Astrocyte (in vitro differentiated cells and primary cell): ENCODE data around the gene DYNLL1. TPM values are rescaled to one million over a fixed set of nuclear protein-coding genes. Genes with fewer than 3 reads are reported as not detected.

Experiments used
- DNase-seq: peaks from one replicate; pipeline ENCODE4 v3.0.0-alpha.2; 2010; ENCODE audit warnings: low read depth
- FAIRE-seq: peaks from 2 replicates; lab custom pipeline; 2011; peaks lifted over from hg19 to GRCh38; lab: Jason Lieb, UNC
- H2AFZ ChIP-seq: 2 replicates; pipeline ENCODE4 v1.6.0; 2012; ENCODE audit warnings: low read depth, low read length, inconsistent platforms
- H3K27ac ChIP-seq: 2 replicates; pipeline ENCODE4 v1.5.1; 2011; ENCODE audit warnings: low read depth, low read length, inconsistent platforms
- H3K27me3 ChIP-seq: 2 replicates; pipeline ENCODE4 v1.6.0; 2011; ENCODE audit warnings: low read length, inconsistent platforms; ENCODE audit not compliant: insufficient read depth
- H3K36me3 ChIP-seq: 2 replicates; pipeline ENCODE4 v1.5.1; 2011; ENCODE audit warnings: low read length, inconsistent platforms; ENCODE audit not compliant: insufficient read depth
- H3K4me1 ChIP-seq: 2 replicates; pipeline ENCODE4 v1.5.1; 2011; ENCODE audit warnings: low read length, inconsistent platforms; ENCODE audit not compliant: insufficient read depth
- H3K4me2 ChIP-seq: 2 replicates; pipeline ENCODE4 v1.6.0; 2012; ENCODE audit warnings: low read length, inconsistent platforms
- H3K4me3 ChIP-seq: 2 replicates; pipeline ENCODE4 v1.5.1; 2011; ENCODE audit warnings: low read depth, mild to moderate bottlenecking, low read length, inconsistent platforms; ENCODE audit not compliant: insufficient read depth
- H3K79me2 ChIP-seq: 2 replicates; pipeline ENCODE4 v1.6.0; 2012; ENCODE audit warnings: mild to moderate bottlenecking, low read length, inconsistent platforms; ENCODE audit not compliant: insufficient read depth
- H3K9ac ChIP-seq: 2 replicates; pipeline ENCODE4 v1.6.0; 2012; ENCODE audit warnings: mild to moderate bottlenecking, low read length, inconsistent platforms
- H3K9me3 ChIP-seq: 2 replicates; pipeline ENCODE4 v1.5.1; 2012; ENCODE audit warnings: low read depth, mild to moderate bottlenecking, low read length, inconsistent platforms; ENCODE audit not compliant: insufficient read depth
- H4K20me1 ChIP-seq: 2 replicates; pipeline ENCODE4 v1.6.0; 2012; ENCODE audit warnings: low read length, inconsistent platforms; ENCODE audit not compliant: insufficient read depth
- H3K27ac Mint-ChIP-seq: one replicate; pipeline ENCODE4 v1.8.0; 2021; ENCODE audit warnings: mild to moderate bottlenecking, mixed read lengths; ENCODE audit not compliant: unreplicated experiment
- H3K27me3 Mint-ChIP-seq: one replicate; pipeline ENCODE4 v1.8.0; 2021; ENCODE audit warnings: low read depth, mixed read lengths; ENCODE audit not compliant: unreplicated experiment
- H3K36me3 Mint-ChIP-seq: one replicate; pipeline ENCODE4 v1.8.0; 2021; ENCODE audit warnings: low read depth, mixed read lengths; ENCODE audit not compliant: unreplicated experiment
- H3K4me1 Mint-ChIP-seq: one replicate; pipeline ENCODE4 v1.8.0; 2021; ENCODE audit warnings: low read depth, mixed read lengths; ENCODE audit not compliant: unreplicated experiment
- H3K4me3 Mint-ChIP-seq: one replicate; pipeline ENCODE4 v1.8.0; 2021; ENCODE audit warnings: mild to moderate bottlenecking, moderate library complexity, mixed read lengths; ENCODE audit not compliant: unreplicated experiment
- H3K9me3 Mint-ChIP-seq: one replicate; pipeline ENCODE4 v1.8.0; 2021; ENCODE audit warnings: mild to moderate bottlenecking, mixed read lengths; ENCODE audit not compliant: unreplicated experiment
- EZH2 ChIP-seq: IDR thresholded peaks from 2 replicates; pipeline ENCODE4 v1.6.1; 2012; ENCODE audit warnings: mild to moderate bottlenecking, low read length, inconsistent platforms; ENCODE audit not compliant: insufficient read depth
- total RNA-seq: library from RNA; stranded (reverse); gene quantifications from 2 replicates; pipeline ENCODE4 v1.2.1, GENCODE V29; 2021
- TF ChIP-seq, protein P1 (sequence below): IDR thresholded peaks from 2 replicates; pipeline ENCODE4 v1.5.1; 2011; ENCODE audit warnings: low read depth, mild to moderate bottlenecking, inconsistent platforms, low read length, moderate library complexity; ENCODE audit not compliant: insufficient read depth

Gene DYNLL1
- total RNA-seq, 1 donor from 2014 or later, result 500 TPM

DNA sequence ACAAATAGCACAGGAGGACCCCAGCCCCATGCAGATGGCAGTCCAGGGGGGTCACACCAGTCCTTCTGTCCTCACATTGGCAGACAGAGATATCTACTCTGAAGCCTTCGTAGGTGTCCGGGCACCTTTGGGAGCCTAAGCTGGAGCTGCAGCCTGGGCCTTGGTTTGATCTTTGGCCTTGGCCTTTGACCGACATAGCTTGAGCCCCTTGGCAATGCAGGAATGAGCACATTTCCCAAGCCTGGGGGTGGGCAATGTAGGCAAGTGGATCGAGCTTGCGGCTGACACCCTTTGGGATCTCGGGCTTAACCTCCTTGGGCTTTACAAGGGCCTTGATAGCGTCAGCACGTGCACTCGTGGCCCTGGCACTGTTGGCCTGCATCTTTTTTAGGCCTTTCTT, 26.7 kb downstream of the DYNLL1 start:
- FAIRE-seq, result no peak
- H2AFZ ChIP-seq, result no peak overlapping the region
- no peaks in the 10 kb centered on the region for H3K27me3 Mint-ChIP-seq

DNA sequence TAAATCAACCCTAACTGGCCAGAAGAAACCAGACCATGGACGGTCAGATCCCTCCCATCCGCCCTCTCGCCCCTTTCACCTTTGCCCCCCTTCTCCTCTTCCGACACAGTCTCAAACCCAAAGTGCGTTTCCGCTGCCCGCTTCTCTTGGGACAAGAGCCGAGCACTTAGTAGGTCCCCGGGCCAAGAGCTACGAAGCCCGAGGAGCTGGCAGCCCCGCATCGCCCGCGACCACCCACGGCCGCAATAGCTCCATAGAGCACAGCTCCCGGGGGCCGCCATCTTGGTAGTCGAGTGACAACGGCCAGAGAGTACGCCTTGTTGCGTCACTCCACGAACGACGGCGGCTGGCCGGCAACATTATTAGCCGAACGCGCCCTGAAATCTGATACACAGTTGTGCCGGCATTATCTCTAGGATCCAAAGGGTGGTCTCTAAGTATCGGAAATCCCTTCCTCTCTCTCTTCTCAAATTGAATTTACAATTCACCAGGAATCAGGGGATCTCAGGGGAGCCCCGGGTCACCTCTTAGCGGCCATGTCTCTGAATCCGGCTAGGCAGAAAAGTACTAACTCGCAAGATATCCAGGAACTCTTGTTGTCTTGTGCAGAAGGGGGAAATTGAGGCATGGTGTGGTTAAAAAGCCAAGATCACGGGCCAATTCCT, 33.1 kb downstream of the DYNLL1 start, which contains the start of gene COQ5:
Gene COQ5, minus strand, starts transcription at position 298 of the 665 bp plus-strand sequence. Its CDS starts 17 bp downstream, at position 281.
- no peaks in the 10 kb centered on the region for H3K9me3 ChIP-seq
- FAIRE-seq (no peak), DNase-seq (peak; percentile 72)
- peak within 1 kb of the TSS; percentile 90 for H3K4me2 ChIP-seq
- H3K79me2 ChIP-seq, result peaks cover 8% of the 10 kb centered on the region
- H3K27me3 Mint-ChIP-seq, result no peaks in the 10 kb centered on the region
- no peaks in the 10 kb centered on the region for H3K27me3 ChIP-seq
- peak within 1 kb of the TSS; percentile 98 for H3K27ac Mint-ChIP-seq
- peak within 1 kb of the TSS; percentile 80 for H2AFZ ChIP-seq
- H3K36me3 Mint-ChIP-seq, result no peaks in the 10 kb centered on the region
- peak within 1 kb of the TSS; percentile 85 for H3K4me3 ChIP-seq
- no peak for TF ChIP-seq EZH2
- TF ChIP-seq, protein P1, sequence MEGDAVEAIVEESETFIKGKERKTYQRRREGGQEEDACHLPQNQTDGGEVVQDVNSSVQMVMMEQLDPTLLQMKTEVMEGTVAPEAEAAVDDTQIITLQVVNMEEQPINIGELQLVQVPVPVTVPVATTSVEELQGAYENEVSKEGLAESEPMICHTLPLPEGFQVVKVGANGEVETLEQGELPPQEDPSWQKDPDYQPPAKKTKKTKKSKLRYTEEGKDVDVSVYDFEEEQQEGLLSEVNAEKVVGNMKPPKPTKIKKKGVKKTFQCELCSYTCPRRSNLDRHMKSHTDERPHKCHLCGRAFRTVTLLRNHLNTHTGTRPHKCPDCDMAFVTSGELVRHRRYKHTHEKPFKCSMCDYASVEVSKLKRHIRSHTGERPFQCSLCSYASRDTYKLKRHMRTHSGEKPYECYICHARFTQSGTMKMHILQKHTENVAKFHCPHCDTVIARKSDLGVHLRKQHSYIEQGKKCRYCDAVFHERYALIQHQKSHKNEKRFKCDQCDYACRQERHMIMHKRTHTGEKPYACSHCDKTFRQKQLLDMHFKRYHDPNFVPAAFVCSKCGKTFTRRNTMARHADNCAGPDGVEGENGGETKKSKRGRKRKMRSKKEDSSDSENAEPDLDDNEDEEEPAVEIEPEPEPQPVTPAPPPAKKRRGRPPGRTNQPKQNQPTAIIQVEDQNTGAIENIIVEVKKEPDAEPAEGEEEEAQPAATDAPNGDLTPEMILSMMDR, result no peak
- H3K9me3 Mint-ChIP-seq, result no peaks in the 10 kb centered on the region
- peaks cover 9% of the 10 kb centered on the region for H3K4me1 ChIP-seq
- H3K4me3 Mint-ChIP-seq, result peak within 1 kb of the TSS; percentile 100
- no peaks in the 10 kb centered on the region for H4K20me1 ChIP-seq
- peak within 1 kb of the TSS; percentile 92 for H3K9ac ChIP-seq
- peak within 1 kb of the TSS; percentile 96 for H3K27ac ChIP-seq
- no peaks in the 10 kb centered on the region for H3K36me3 ChIP-seq
- H3K4me1 Mint-ChIP-seq, result peaks cover 9% of the 10 kb centered on the region

More for the DNA sequence above, 26.7 kb downstream of the DYNLL1 start:
- Mint-ChIP-seq H3K4me3 (no peak overlapping the region), H3K27ac (no peak overlapping the region), H3K4me1 (no peaks in the 10 kb centered on the region), H3K9me3 (no peaks in the 10 kb centered on the region), H3K36me3 (peaks cover 2% of the 10 kb centered on the region)
- H3K27ac ChIP-seq, result no peak overlapping the region
- H3K36me3 ChIP-seq, result no peaks in the 10 kb centered on the region
- H3K9ac ChIP-seq, result no peak overlapping the region
- H3K4me1 ChIP-seq, result no peaks in the 10 kb centered on the region
- no peak overlapping the region for H3K4me2 ChIP-seq
- TF ChIP-seq, protein P1, result no peak
- no peak for TF ChIP-seq EZH2
- H4K20me1 ChIP-seq, result no peaks in the 10 kb centered on the region
- DNase-seq, result no peak
- H3K9me3 ChIP-seq, result no peaks in the 10 kb centered on the region
- no peaks in the 10 kb centered on the region for H3K27me3 ChIP-seq
- H3K79me2 ChIP-seq, result no peaks in the 10 kb centered on the region
- no peak overlapping the region for H3K4me3 ChIP-seq
